ENCODE measurements around the gene CDADC1.

The CDADC1 gene

DNA sequence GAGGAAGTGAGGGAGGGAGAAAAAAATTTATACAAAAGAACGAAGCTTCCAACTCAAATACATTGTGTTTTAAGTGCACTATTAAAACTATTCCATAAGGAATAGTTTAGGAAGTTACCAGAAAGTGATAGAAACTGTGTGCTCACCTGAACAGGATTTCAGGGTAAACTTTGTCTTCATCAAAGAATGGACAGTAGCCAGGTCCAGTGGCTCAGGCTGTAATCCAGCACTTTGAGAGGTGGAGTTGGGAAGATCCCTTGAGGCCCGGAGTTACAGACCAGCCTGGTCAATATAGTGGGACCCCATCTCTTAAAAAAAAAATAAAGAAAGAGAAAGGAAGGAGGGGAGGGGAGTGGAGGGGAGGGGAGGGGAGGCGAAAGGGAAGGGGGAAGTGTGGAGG lies 13.0 kb upstream of the CDADC1 start:
- H3K9me3 ChIP-seq (ENCODE audit: control insufficient read depth, low read length) = no peaks in the 10 kb centered on the region
- H3K27ac ChIP-seq = no peak overlapping the region
- H3K27me3 ChIP-seq (ENCODE audit: control insufficient read depth, insufficient read depth, low read length) = no peaks in the 10 kb centered on the region
- no peak overlapping the region for H2AFZ ChIP-seq
- TF ChIP-seq, protein P1, sequence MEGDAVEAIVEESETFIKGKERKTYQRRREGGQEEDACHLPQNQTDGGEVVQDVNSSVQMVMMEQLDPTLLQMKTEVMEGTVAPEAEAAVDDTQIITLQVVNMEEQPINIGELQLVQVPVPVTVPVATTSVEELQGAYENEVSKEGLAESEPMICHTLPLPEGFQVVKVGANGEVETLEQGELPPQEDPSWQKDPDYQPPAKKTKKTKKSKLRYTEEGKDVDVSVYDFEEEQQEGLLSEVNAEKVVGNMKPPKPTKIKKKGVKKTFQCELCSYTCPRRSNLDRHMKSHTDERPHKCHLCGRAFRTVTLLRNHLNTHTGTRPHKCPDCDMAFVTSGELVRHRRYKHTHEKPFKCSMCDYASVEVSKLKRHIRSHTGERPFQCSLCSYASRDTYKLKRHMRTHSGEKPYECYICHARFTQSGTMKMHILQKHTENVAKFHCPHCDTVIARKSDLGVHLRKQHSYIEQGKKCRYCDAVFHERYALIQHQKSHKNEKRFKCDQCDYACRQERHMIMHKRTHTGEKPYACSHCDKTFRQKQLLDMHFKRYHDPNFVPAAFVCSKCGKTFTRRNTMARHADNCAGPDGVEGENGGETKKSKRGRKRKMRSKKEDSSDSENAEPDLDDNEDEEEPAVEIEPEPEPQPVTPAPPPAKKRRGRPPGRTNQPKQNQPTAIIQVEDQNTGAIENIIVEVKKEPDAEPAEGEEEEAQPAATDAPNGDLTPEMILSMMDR (IDR thresholded peaks at IDR 0.05) = no peak
- H3K4me3 ChIP-seq (ENCODE audit: low read depth, low read length) = no peak overlapping the region
- no peak overlapping the region for H3K9ac ChIP-seq
- no peak overlapping the region for H3K4me2 ChIP-seq (ENCODE audit: low read length)
- no peaks in the 10 kb centered on the region for H3K4me1 ChIP-seq
- H3K79me2 ChIP-seq = no peaks in the 10 kb centered on the region
- H3K36me3 ChIP-seq (ENCODE audit: control insufficient read depth, insufficient read depth, low read length) = no peaks in the 10 kb centered on the region

DNA sequence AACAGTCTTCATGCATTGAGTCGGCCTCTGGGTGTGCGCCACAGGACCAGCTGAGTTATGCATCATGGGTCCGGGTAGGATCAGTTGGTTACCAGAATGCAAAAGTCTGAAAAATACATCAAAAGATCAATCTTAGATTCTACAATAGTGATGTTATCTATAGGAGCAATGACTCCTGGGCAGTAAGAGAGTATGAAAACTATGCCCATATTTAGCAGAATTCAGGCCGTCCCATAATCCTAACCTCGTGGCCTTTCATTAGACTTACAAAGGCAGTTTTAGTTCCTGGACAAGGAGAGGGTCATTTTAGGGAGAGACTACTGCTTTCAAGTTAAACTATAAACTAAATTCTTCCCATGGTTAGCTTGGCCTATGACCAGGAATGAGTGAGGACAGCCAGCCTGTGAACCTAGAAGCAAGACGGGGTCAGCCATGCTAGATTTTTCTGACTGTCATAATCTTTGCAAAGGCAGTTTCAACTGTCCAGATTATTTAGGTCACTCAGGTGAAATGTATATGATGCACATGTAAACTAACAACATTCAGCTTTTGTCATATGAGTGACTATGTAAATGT lies 11.8 kb upstream of the CDADC1 start:
- no peak overlapping the region for H3K4me2 ChIP-seq (ENCODE audit: low read length)
- no peaks in the 10 kb centered on the region for H3K79me2 ChIP-seq
- no peaks in the 10 kb centered on the region for H3K27me3 ChIP-seq (ENCODE audit: control insufficient read depth, insufficient read depth, low read length)
- H3K4me1 ChIP-seq = no peaks in the 10 kb centered on the region
- no peaks in the 10 kb centered on the region for H3K9me3 ChIP-seq (ENCODE audit: control insufficient read depth, low read length)
- no peaks in the 10 kb centered on the region for H3K36me3 ChIP-seq (ENCODE audit: control insufficient read depth, insufficient read depth, low read length)
- TF ChIP-seq, protein P1 (IDR thresholded peaks at IDR 0.05) = no peak
- H3K27ac ChIP-seq = no peak overlapping the region
- no peak overlapping the region for H3K9ac ChIP-seq
- no peak overlapping the region for H2AFZ ChIP-seq
- H3K4me3 ChIP-seq (ENCODE audit: low read depth, low read length) = no peak overlapping the region

DNA sequence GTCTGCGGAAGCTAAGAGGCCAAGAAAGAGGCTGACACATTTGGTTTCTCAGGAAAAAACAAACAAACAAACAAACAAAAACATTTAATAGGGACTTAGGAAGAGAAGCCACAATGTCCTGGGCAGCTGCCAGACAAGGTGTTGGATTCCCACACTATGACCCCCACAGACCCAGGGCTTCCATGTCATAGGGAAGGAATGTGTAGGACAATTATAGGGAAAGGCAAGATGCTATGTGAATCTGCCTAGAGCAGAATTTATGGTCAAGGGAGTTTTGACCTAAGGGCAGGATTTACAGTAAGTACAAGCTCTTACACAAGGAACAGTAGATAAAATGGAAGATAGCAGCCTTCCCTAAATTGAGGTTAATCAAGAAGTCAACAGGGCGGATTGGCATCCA lies 9.1 kb upstream of the CDADC1 start:
- Histone ChIP-seq H3K4me1 (no peaks in the 10 kb centered on the region), H3K4me2 (ENCODE audit: low read length) (no peak overlapping the region), H3K27ac (no peak overlapping the region), H3K9me3 (ENCODE audit: control insufficient read depth, low read length) (no peaks in the 10 kb centered on the region), H2AFZ (no peak overlapping the region), H3K79me2 (no peaks in the 10 kb centered on the region), H3K27me3 (ENCODE audit: control insufficient read depth, insufficient read depth, low read length) (no peaks in the 10 kb centered on the region), H3K9ac (no peak overlapping the region), H3K36me3 (ENCODE audit: control insufficient read depth, insufficient read depth, low read length) (no peaks in the 10 kb centered on the region), H3K4me3 (ENCODE audit: low read depth, low read length) (no peak overlapping the region)
- TF ChIP-seq, protein P1 (IDR thresholded peaks at IDR 0.05) = no peak

DNA sequence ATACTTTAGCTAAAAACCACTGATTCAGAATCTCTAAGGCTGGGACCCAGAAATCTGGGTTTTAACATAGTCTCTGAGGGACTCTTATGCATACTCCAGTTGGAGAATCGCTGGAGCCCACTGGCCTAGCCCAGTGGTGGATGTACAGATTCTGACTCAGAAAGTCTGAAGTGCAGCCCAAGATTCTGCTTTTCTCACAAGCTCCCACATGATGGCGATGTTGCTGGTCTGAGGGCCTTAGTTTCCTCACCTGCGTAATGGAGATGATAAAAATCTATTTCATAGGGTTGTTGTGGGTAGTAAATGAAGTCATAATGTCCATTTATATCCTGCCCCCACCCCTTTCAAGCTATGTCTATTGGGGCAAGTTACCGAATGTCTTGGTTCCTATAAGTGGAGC lies 7.7 kb upstream of the CDADC1 start:
- Histone ChIP-seq H3K79me2 (no peaks in the 10 kb centered on the region), H3K9me3 (ENCODE audit: control insufficient read depth, low read length) (no peaks in the 10 kb centered on the region), H3K4me3 (ENCODE audit: low read depth, low read length) (no peak overlapping the region), H3K27ac (no peak overlapping the region), H3K4me2 (ENCODE audit: low read length) (no peak overlapping the region), H3K27me3 (ENCODE audit: control insufficient read depth, insufficient read depth, low read length) (no peaks in the 10 kb centered on the region), H3K4me1 (no peaks in the 10 kb centered on the region), H3K36me3 (ENCODE audit: control insufficient read depth, insufficient read depth, low read length) (no peaks in the 10 kb centered on the region), H2AFZ (peak overlapping the region; percentile 2), H3K9ac (no peak overlapping the region)
- TF ChIP-seq, protein P1 (IDR thresholded peaks at IDR 0.05) = no peak

DNA sequence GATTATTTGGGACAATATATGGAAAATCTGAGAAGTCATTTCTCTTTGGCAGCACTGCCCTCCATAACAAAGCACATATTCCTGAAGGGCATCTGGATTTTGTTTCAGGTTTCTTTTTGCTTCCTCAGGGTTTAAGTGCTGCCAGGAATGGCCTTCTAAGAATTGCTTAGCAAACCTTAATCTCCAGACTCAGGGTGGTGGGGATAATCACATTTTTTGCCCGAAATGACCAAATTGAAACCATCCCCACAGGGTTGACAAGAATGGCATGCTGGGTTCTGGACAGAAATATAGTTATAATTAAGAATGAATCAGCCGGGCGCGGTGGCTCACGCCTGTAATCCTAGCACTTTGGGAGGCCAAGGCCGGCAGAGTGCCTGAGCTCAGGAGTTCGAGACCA lies 6.4 kb upstream of the CDADC1 start:
- TF ChIP-seq, protein P1 (IDR thresholded peaks at IDR 0.05) = no peak
- H3K79me2 ChIP-seq = no peaks in the 10 kb centered on the region

More for the DNA sequence above, 6.4 kb upstream of the CDADC1 start:
- Histone ChIP-seq H3K36me3 (ENCODE audit: control insufficient read depth, insufficient read depth, low read length) (no peaks in the 10 kb centered on the region), H3K27me3 (ENCODE audit: control insufficient read depth, insufficient read depth, low read length) (no peaks in the 10 kb centered on the region), H3K4me3 (ENCODE audit: low read depth, low read length) (no peak overlapping the region), H3K9ac (no peak overlapping the region), H2AFZ (no peak overlapping the region), H3K9me3 (ENCODE audit: control insufficient read depth, low read length) (no peaks in the 10 kb centered on the region), H3K4me1 (no peaks in the 10 kb centered on the region), H3K27ac (no peak overlapping the region), H3K4me2 (ENCODE audit: low read length) (no peak overlapping the region)

Measured in parathyroid adenoma (tissue), 2 donors.